Measurements from ENCODE around the gene ETDC. TPM values are rescaled to one million over a fixed set of nuclear protein-coding genes. Genes with fewer than 3 reads are reported as not detected.
"Not testable (repeated sequence)": the region's sequence is repeated elsewhere in the genome, so short reads cannot be mapped to it uniquely, and the experiment has no call there.

The ETDC gene
- total RNA-seq = not detected

GRCh38 chrX:135309430-135309923 lies at the start of gene ETDC:
TSS of gene ETDC (plus strand) at chrX:135309480. CDS start at chrX:135309480, 0 bp downstream.
- no peak for DNase-seq (ENCODE audit: low spot score)
- no peak for ATAC-seq
- intact Hi-C loops (cut with DNase I) = no loop called here

DNA sequence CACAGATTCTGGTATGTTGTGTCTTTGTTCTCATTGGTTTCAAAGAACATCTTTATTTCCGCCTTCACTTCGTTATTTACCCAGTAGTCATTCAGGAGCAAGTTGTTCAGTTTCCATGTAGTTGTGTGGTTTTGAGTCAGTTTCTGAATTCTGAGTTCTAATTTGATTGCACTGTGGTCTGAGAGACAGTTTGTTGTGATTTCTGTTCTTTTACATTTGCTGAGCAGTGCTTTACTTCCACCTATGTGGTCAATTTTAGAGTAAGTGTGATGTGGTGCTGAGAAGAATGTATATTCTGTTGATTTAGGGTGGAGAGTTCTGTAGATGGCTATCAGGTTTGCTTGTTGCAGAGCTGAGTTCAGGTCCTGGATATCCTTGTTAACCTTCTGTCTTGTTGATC lies 48.3 kb upstream of the ETDC start:
- intact Hi-C loops (cut with DNase I); DNase-seq (ENCODE audit: low spot score); ATAC-seq: not testable (repeated sequence)

DNA sequence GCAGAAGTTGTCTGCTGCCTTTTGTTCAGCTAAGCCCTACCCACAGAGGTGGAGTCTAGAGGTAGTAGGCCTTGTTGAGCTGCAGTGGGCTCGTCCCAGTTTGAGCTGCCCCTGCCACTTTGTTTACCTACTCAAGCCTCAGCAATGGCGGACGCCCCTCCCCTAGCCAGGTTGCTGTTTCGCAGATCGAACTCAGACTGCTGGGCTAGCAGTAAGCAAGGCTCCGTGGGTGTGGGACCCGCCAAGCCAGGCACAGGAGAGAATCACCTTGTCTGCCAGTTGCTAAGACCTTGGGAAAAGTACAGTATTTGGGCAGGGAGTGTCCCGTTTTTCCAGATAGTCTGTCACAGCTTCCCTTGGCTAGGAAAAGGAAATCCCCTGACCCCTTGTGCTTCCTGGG lies 45.9 kb upstream of the ETDC start:
- intact Hi-C loops (cut with DNase I); DNase-seq (ENCODE audit: low spot score); ATAC-seq: not testable (repeated sequence)

DNA sequence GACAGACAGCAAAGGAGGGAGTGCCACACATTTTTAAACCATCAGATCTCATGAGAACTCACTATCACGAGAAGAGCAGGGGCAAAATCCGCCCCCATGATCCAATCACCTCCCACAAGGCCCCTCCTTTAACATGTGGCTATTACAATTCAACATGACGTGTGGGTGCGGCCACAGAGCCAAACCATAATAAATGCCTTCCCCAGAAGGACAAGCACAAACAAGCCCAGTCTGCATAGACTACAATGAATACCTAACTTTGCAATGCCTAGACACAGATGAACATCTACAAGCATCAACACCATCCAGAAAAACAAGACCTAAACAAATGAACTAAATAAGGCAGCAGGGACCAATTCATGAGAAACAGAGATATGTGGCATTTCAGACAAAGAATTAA lies 45.1 kb upstream of the ETDC start:
- intact Hi-C loops (cut with DNase I) = no loop called here
- ATAC-seq (no peak), DNase-seq (ENCODE audit: low spot score) (no peak)

GRCh38 chrX:135273162-135273561 lies 36.1 kb upstream of the ETDC start:
- intact Hi-C loops (cut with DNase I) = no loop called here

DNA sequence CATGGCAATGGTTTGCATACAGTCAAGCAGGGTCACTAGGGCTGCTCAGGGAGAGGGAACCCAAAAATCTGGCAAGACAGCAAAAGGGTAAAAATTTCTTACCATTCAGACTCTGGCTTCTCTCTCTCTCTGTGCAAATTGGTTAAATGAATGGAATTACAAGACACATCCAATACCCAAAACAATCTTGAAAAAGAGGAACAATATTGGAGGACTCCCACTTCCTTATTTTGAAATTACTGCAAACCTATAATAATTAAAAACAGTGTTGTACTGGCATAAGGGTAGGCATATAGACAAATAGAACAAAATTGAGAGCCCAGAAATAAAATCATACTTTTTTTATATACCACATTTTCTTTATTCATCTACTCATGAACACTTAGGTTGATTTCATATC lies 33.3 kb upstream of the ETDC start:
- intact Hi-C loops (cut with DNase I) = no loop called here
- ATAC-seq (no peak), DNase-seq (ENCODE audit: low spot score) (no peak)

More at GRCh38 chrX:135273162-135273561, 36.1 kb upstream of the ETDC start:
- ATAC-seq (no peak), DNase-seq (ENCODE audit: low spot score) (no peak)

DNA sequence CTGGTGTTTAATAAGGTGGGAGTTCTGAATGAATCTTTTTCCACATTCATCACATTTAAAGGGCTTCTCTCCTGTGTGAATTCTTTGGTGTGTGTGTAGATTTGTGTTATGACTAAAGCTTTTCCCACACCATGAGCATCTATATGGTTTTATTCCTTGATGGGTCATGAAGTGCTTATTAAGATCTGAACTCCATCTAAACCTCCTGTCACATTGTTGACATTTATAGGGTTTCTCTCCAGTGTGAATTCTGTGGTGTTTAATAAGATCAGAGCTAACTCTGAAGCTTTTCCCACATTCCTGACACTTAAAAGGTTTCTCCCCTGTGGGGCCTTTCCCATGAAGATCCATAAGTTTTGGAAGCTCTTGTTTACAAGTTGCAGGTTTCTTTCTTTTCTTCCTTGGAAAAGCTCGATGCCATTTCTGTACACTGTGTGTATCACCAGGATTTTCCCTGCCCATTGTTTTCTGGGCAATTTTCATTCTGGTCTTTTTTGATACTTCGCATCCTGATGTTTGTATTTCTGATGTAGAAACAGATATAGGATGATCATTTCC lies 21.9 kb upstream of the ETDC start:
- DNase-seq (ENCODE audit: low spot score) = no peak
- ATAC-seq = no peak
- intact Hi-C loops (cut with DNase I) = no loop called here

- DNase-seq (ENCODE audit: low spot score) (no peak), ATAC-seq (peak; percentile 62)
- intact Hi-C loops (cut with DNase I) = no loop called here
Observed at GRCh38 chrX:135295238-135295943, 13.9 kb upstream of the ETDC start.

GRCh38 chrX:135295944-135296305 lies 13.4 kb upstream of the ETDC start:
- intact Hi-C loops (cut with DNase I) = no loop called here
- DNase-seq (ENCODE audit: low spot score) (no peak), ATAC-seq (no peak)

DNA sequence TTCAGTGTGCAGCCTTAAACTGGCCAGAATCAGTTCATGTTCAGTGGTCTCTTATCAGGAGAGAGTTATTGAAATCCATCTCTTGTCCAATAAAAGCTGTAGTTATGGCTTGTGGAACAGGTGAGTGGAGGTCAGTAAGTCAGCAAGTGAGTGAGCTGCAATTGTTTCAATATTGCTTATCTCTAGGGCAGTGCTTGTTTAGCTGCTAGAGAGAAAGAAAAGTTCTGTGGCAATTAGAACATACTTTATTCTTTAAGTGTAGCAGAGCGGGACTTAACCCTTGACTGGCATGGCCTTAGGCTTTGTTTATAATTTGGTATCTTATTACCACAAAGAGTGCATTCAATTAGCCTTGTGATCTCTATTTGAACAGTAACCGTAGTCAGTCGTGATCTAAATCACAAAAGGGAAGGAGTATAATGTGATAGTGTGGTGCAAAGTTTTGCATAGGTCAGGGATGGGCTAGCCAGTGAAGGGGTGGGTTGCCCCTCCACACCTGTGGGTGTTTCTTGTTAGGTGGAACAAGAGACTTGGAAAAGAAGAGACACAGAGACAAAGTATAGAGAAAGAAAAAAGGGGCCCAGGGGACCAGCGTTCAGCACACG lies 6.9 kb upstream of the ETDC start:
- DNase-seq (ENCODE audit: low spot score) (no peak), ATAC-seq (no peak)
- intact Hi-C loops (cut with DNase I) = no loop called here

GRCh38 chrX:135304741-135305140 lies 4.5 kb upstream of the ETDC start:
- no peak for ATAC-seq
- intact Hi-C loops (cut with DNase I) = no loop called here
- no peak for DNase-seq (ENCODE audit: low spot score)

GRCh38 chrX:135307171-135307570 lies 2.1 kb upstream of the ETDC start:
- DNase-seq (ENCODE audit: low spot score) (no peak), ATAC-seq (no peak)
- intact Hi-C loops (cut with DNase I) = no loop called here

GRCh38 chrX:135308345-135308855 lies 880 bp upstream of the ETDC start:
- intact Hi-C loops (cut with DNase I) = no loop called here
- ATAC-seq (no peak), DNase-seq (ENCODE audit: low spot score) (no peak)

GRCh38 chrX:135315864-135316263 lies 6.6 kb downstream of the ETDC start:
- DNase-seq (ENCODE audit: low spot score) (no peak), ATAC-seq (no peak)
- intact Hi-C loops (cut with DNase I) = no loop called here

GRCh38 chrX:135324463-135324862 lies 15.2 kb downstream of the ETDC start:
- ATAC-seq (no peak), DNase-seq (ENCODE audit: low spot score) (no peak)
- intact Hi-C loops (cut with DNase I) = no loop called here

- ATAC-seq; intact Hi-C loops (cut with DNase I); DNase-seq (ENCODE audit: low spot score): not testable (repeated sequence)
Observed at GRCh38 chrX:135325036-135325818, 15.9 kb downstream of the ETDC start.

GRCh38 chrX:135327299-135327698 lies 18.0 kb downstream of the ETDC start:
- intact Hi-C loops (cut with DNase I) = no loop called here
- ATAC-seq (no peak), DNase-seq (ENCODE audit: low spot score) (no peak)

- intact Hi-C loops (cut with DNase I) = no loop called here
- no peak for DNase-seq (ENCODE audit: low spot score)
- ATAC-seq = no peak
Observed at GRCh38 chrX:135328421-135329005, 19.2 kb downstream of the ETDC start.

GRCh38 chrX:135330706-135331105 lies 21.4 kb downstream of the ETDC start:
- intact Hi-C loops (cut with DNase I) = no loop called here
- ATAC-seq (no peak), DNase-seq (ENCODE audit: low spot score) (no peak)

Data from sciatic nerve (tissue), 2 donors.